ENCODE data around the gene PCDHGB2. TPM values are rescaled to one million over a fixed set of nuclear protein-coding genes. Genes with fewer than 3 reads are reported as not detected.

Gene PCDHGB2
- total and polyA plus RNA-seq, 2 of the 8 experiments (the other 6 are each of a cell fraction or from before 2014, with no cell fraction given): 1.9 to 2.9 TPM

DNA sequence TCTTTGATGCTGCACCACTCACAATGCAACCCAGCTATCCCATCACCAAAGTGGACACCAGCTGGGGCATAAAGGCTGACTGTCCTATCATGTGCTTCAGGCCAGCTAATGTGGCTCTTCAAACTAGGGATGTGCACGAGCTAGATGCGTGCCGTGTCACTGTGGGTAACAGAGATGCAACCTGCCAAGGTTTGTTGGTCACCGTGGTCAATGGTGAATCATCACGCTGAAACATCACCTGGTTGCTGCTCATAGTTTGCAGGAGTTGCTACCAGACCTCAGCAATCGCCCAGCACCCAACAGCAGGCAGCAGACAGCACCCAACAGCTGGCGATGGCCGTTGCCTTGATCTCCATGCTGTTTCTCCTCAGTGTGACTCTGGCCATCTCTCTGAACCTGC lies 31.6 kb upstream of the PCDHGB2 start:
- H3K4me2 ChIP-seq (ENCODE audit: insufficient read depth in 1 of 2, low read depth in 2 of 2, low read length in 2 of 2): no peak overlapping the region
- H4K8ac ChIP-seq (ENCODE audit: extremely low read depth, insufficient read depth, low read length): no peak overlapping the region
- H3K79me2 ChIP-seq (ENCODE audit: control insufficient read depth in 1 of 2, insufficient read depth in 2 of 2, low read length in 2 of 2): no peaks in the 10 kb centered on the region
- no peak for TF ChIP-seq JUN (IDR thresholded peaks at IDR 0.05; ENCODE audit: low read depth, low read length)
- no peak for TF ChIP-seq POLR2A (IDR thresholded peaks at IDR 0.05; ENCODE audit: control extremely low read depth in 1 of 2, low read depth in 2 of 2, low read length in 2 of 2)
- TF ChIP-seq ASH2L (IDR thresholded peaks at IDR 0.05; ENCODE audit: low read length): no peak
- TF ChIP-seq BRCA1 (IDR thresholded peaks at IDR 0.05; ENCODE audit: low read depth, low read length): no peak
- 93% methylated on average over 8 of the region's 8 CpGs; no CpG with 5 or more reads in 1 of the 2 experiments for WGBS, 2 experiments (ENCODE audit: extremely low coverage in 1 of 2, insufficient coverage in 1 of 2, insufficient read length in 1 of 2, insufficient replicate concordance in 2 of 2, low coverage in 1 of 2, low lambda C conversion rate in 2 of 2, missing lambda C conversion rate in 1 of 2)
- H3K23ac ChIP-seq (ENCODE audit: insufficient read length): no peak overlapping the region
- H4K5ac ChIP-seq (ENCODE audit: insufficient read length, low read depth, low read length): no peak overlapping the region
- DNase-seq (ENCODE audit: low read depth in 1 of 2, low spot score in 2 of 2) (no peak), FAIRE-seq (no peak)
- no peak overlapping the region for H2BK120ac ChIP-seq (replicated peaks; ENCODE audit: low read depth, low read length)
- ChIA-PET POLR2A (ENCODE audit: partially characterized antibody) (interaction anchor here (1.1 to 3.8 kb wide), 3 partner anchors 9 to 164 kb away, joined by 3 to 18 read pairs (median 6); partner anchors contain the start of genes PCDHGB1 and TAF7), CTCF (ENCODE audit: partially characterized antibody) (interaction anchor here (0.5 to 5.0 kb wide), 23 partner anchors 8 to 232 kb away, joined by 3 to 40 read pairs (median 6); partner anchors contain the start of genes PCDHB11, PCDHB14, PCDHB15 and PCDHB8)
- H3K36me3 ChIP-seq (ENCODE audit: control insufficient read depth in 2 of 4, insufficient read depth in 4 of 4, low read length in 3 of 4): no peaks in the 10 kb centered on the region; a peak in 1 of 8 replicates
- H2BK15ac ChIP-seq (ENCODE audit: low read length): no peak overlapping the region
- H2AFZ ChIP-seq (ENCODE audit: low read length): no peak overlapping the region
- H2BK12ac ChIP-seq (ENCODE audit: low read depth, low read length): no peak overlapping the region
- no peak overlapping the region for H3K9ac ChIP-seq (replicated peaks in 1 of 4; ENCODE audit: extremely low read depth in 1 of 4, low read depth in 3 of 4, low read length in 3 of 4)
- no peaks in the 10 kb centered on the region for H3K27me3 ChIP-seq (replicated peaks in 1 of 4; ENCODE audit: control insufficient read depth in 3 of 4, extremely low read depth in 1 of 4, insufficient read depth in 3 of 4, low read length in 3 of 4)
- H4K20me1 ChIP-seq (replicated peaks in 1 of 2; ENCODE audit: control insufficient read depth in 1 of 2, insufficient read depth in 2 of 2, low read length in 2 of 2): no peaks in the 10 kb centered on the region
- 0 out of 2 replicates have a peak, but pooled peaks cover 1% of the 10 kb centered on the region for H3K23me2 ChIP-seq (ENCODE audit: low read depth, low read length)
- H3K9me3 ChIP-seq (ENCODE audit: insufficient read depth in 2 of 2, low read depth in 1 of 2, low read length in 1 of 2): peaks cover 20 to 29% of the 10 kb centered on the region in 2 experiments
- H3K4me1 ChIP-seq (replicated peaks in 1 of 4; ENCODE audit: control insufficient read depth in 3 of 4, insufficient read depth in 4 of 4, low read length in 3 of 4): no peaks in the 10 kb centered on the region
- H4K91ac ChIP-seq (replicated peaks; ENCODE audit: insufficient read length, low read length): no peak overlapping the region
- H3K56ac ChIP-seq (replicated peaks; ENCODE audit: insufficient read length, low read depth, low read length): no peak overlapping the region
- no peak overlapping the region for H2AK5ac ChIP-seq (ENCODE audit: low read depth, low read length)
- H2BK20ac ChIP-seq (ENCODE audit: low read length): no peak overlapping the region
- H2BK5ac ChIP-seq (ENCODE audit: low read depth, low read length): no peak overlapping the region
- H3K4me3 ChIP-seq (ENCODE audit: extremely low read depth in 1 of 4, insufficient read depth in 2 of 4, low read depth in 3 of 4, low read length in 4 of 4): no peak overlapping the region
- H3K14ac ChIP-seq (ENCODE audit: insufficient read length): no peak overlapping the region
- no peaks in the 10 kb centered on the region for H3K79me1 ChIP-seq (ENCODE audit: low read depth, low read length)
- H3K18ac ChIP-seq (ENCODE audit: extremely low read depth, low read length): no peak overlapping the region
- no peak overlapping the region for H3K27ac ChIP-seq (ENCODE audit: low read depth, low read length)
- no peak overlapping the region for H3K4ac ChIP-seq (replicated peaks; ENCODE audit: insufficient read length, low read depth, low read length)

Data from H1 (cell line).